CD14-positive monocyte (primary cell): Measurements from ENCODE around the gene PDE1A. TPM values are rescaled to one million over a fixed set of nuclear protein-coding genes. Genes with fewer than 3 reads are reported as not detected.

Experiments
- DNase-seq, 3 donors: peaks; one replicate each; pipeline ENCODE4 v3.0.0-alpha.2; 2011 to 2022
- H2AFZ ChIP-seq: 2 replicates; pipeline ENCODE4 v1.6.0; 2012; ENCODE audit warnings: mild to moderate bottlenecking, low read depth, low read length, inconsistent platforms; ENCODE audit not compliant: insufficient read depth, poor library complexity, severe bottlenecking
- H3K27ac ChIP-seq, 2 donors: 1 replicate in 1 of 2; 2 replicates in 1 of 2; pipeline ENCODE4 v1.5.1; 2012 to 2013; ENCODE audit warnings: low read length in 2 of 2, control low read depth in 1 of 2, inconsistent platforms in 1 of 2, low read depth in 1 of 2, mild to moderate bottlenecking in 1 of 2
- H3K27me3 ChIP-seq, 2 donors: one replicate each; pipeline versions ENCODE4 v1.6.0 to v1.6.1; 2011 to 2013; ENCODE audit warnings: low read length in 2 of 2; ENCODE audit not compliant: control insufficient read depth in 2 of 2, insufficient read depth in 2 of 2
- H3K36me3 ChIP-seq, 2 donors: replicated peaks in 1 of 2; 1 replicate in 1 of 2; 2 replicates in 1 of 2; pipeline versions ENCODE4 v1.5.1 to v1.6.1; 2012 to 2013; ENCODE audit warnings: low read length in 2 of 2, control low read depth in 1 of 2, inconsistent platforms in 1 of 2, mild to moderate bottlenecking in 1 of 2; ENCODE audit not compliant: insufficient read depth in 2 of 2, control insufficient read depth in 1 of 2
- H3K4me1 ChIP-seq, 2 donors: 1 replicate in 1 of 2; 2 replicates in 1 of 2; pipeline versions ENCODE4 v1.5.1 to v1.6.1; 2012 to 2013; ENCODE audit warnings: low read length in 2 of 2, control low read depth in 1 of 2, inconsistent platforms in 1 of 2, mild to moderate bottlenecking in 1 of 2, moderate library complexity in 1 of 2; ENCODE audit not compliant: insufficient read depth in 2 of 2, control insufficient read depth in 1 of 2
- H3K4me2 ChIP-seq: replicated peaks from 2 replicates; pipeline ENCODE3; 2012; ENCODE audit warnings: low read length, moderate library complexity, mild to moderate bottlenecking; ENCODE audit not compliant: poor library complexity, severe bottlenecking; ENCODE audit errors: extremely low read depth
- H3K4me3 ChIP-seq, 3 experiments: fragments of 200-600 bp in 1 of 3; sonication (generic) in 1 of 3; replicated peaks in 1 of 3; 1 replicate in 2 of 3; 2 replicates in 1 of 3; pipeline ENCODE4 v1.5.1; 2011 to 2013; ENCODE audit warnings: low read length in 3 of 3, mild to moderate bottlenecking in 3 of 3, control low read depth in 2 of 3, low read depth in 2 of 3, inconsistent platforms in 1 of 3, moderate library complexity in 1 of 3
- H3K79me2 ChIP-seq: 2 replicates; pipeline ENCODE4 v1.6.0; 2012; ENCODE audit warnings: mild to moderate bottlenecking, control low read depth, inconsistent platforms, low read length, moderate library complexity; ENCODE audit not compliant: insufficient read depth
- H3K9ac ChIP-seq: 2 replicates; pipeline ENCODE4 v1.6.0; 2017; ENCODE audit warnings: low read length, mild to moderate bottlenecking; ENCODE audit not compliant: insufficient read depth, poor library complexity, severe bottlenecking
- H3K9me3 ChIP-seq, 2 donors: replicated peaks in 1 of 2; 1 replicate in 1 of 2; 2 replicates in 1 of 2; pipeline versions ENCODE4 v1.5.1 to v1.6.1; 2012 to 2013; ENCODE audit warnings: low read length in 2 of 2, control low read depth in 1 of 2; ENCODE audit not compliant: control insufficient read depth in 1 of 2, insufficient read depth in 1 of 2
- H4K20me1 ChIP-seq: 2 replicates; pipeline ENCODE4 v1.6.0; 2012; ENCODE audit warnings: mild to moderate bottlenecking, low read length, control low read depth, moderate library complexity; ENCODE audit not compliant: insufficient read depth
- H3K27ac Mint-ChIP-seq, 7 donors: one replicate each; pipeline ENCODE4 v1.8.0; 2020; ENCODE audit warnings: mild to moderate bottlenecking in 7 of 7, mixed read lengths in 7 of 7, moderate library complexity in 6 of 7, inconsistent platforms in 2 of 7
- H3K27me3 Mint-ChIP-seq, 3 donors: one replicate each; pipeline ENCODE4 v1.8.0; 2021 to 2022; ENCODE audit warnings: low read depth in 3 of 3, mild to moderate bottlenecking in 3 of 3, mixed read lengths in 3 of 3, moderate library complexity in 3 of 3, inconsistent platforms in 1 of 3
- H3K36me3 Mint-ChIP-seq, 2 donors: one replicate each; pipeline ENCODE4 v1.8.0; 2020; ENCODE audit warnings: mixed read lengths in 2 of 2, inconsistent platforms in 1 of 2, mild to moderate bottlenecking in 1 of 2
- H3K4me1 Mint-ChIP-seq: one replicate; pipeline ENCODE4 v1.8.0; 2020; ENCODE audit warnings: mild to moderate bottlenecking, mixed read lengths
- H3K4me3 Mint-ChIP-seq, 2 donors: one replicate each; pipeline ENCODE4 v1.8.0; 2020; ENCODE audit warnings: mild to moderate bottlenecking in 2 of 2, mixed read lengths in 2 of 2, moderate library complexity in 1 of 2
- H3K9me3 Mint-ChIP-seq, 7 donors: one replicate each; pipeline ENCODE4 v1.8.0; 2020 to 2022; ENCODE audit warnings: mixed read lengths in 7 of 7, mild to moderate bottlenecking in 6 of 7, moderate library complexity in 6 of 7, inconsistent platforms in 2 of 7
- CTCF ChIP-seq: fragments of 200-600 bp; IDR thresholded peaks from one replicate; pipeline ENCODE4 v1.8.0; 2022; ENCODE audit warnings: antibody characterized with exemption, mild to moderate bottlenecking
- WGBS: methylation state at CpG from one replicate; pipeline ENCODE4 v1.1.5; 2013; ENCODE audit warnings: missing lambda C conversion rate; ENCODE audit not compliant: insufficient coverage; 5-methylcytosine and 5-hydroxymethylcytosine counted together
- intact Hi-C, 2 donors: fragments of 100-400 bp; cut with micrococcal nuclease; formaldehyde crosslinking; loops; one replicate each; pipeline versions ENCODE4 v1.15.0 to v1.15.1; 2023
- polyA plus RNA-seq, 3 donors: library from polyadenylated mRNA; depleted of rRNA in 1 of 3; unstranded in 2 of 3; stranded (reverse) in 1 of 3; fragments of 300-500 nt in 2 of 3; fragments of >200 nt in 1 of 3; fragmentation: Illumina TruSeq in 2 of 3; gene quantifications; 1 replicate in 2 of 3; 2 replicates in 1 of 3; pipeline ENCODE4 v1.2.3, GENCODE V29; 2012 to 2021

The PDE1A gene
- polyA plus RNA-seq, 3 donors, result not detected

GRCh38 chr2:182259629-182260150, 167.1 kb downstream of the PDE1A start:
- Mint-ChIP-seq H3K9me3 (peaks cover 0 to 6% (median 2%) of the 10 kb centered on the region in 7 donors), H3K4me3 (no peak overlapping the region)

GRCh38 chr2:182252534-182252933, 174.3 kb downstream of the PDE1A start:
- Histone ChIP-seq H3K4me1 (no peaks in the 10 kb centered on the region), H3K4me3 (no peak overlapping the region), H3K79me2 (no peaks in the 10 kb centered on the region), H3K4me2 (no peak overlapping the region), H4K20me1 (no peaks in the 10 kb centered on the region), H3K9me3 (no peaks in the 10 kb centered on the region), H3K27ac (no peak overlapping the region), H3K9ac (no peak overlapping the region), H3K36me3 (no peaks in the 10 kb centered on the region), H3K27me3 (no peaks in the 10 kb centered on the region), H2AFZ (no peak overlapping the region)
- Mint-ChIP-seq H3K27ac (no peak overlapping the region), H3K4me1 (no peaks in the 10 kb centered on the region), H3K4me3 (no peak overlapping the region), H3K36me3 (no peaks in the 10 kb centered on the region), H3K27me3 (peaks cover 0 to 1% (median 0%) of the 10 kb centered on the region in 3 donors), H3K9me3 (peaks cover 0 to 3% (median 2%) of the 10 kb centered on the region in 7 donors)
- no peak for DNase-seq
- 100% methylated on average over 1 of the region's 2 CpGs for WGBS
- no peak for TF ChIP-seq CTCF
- intact Hi-C loops, result no loop called here

More at GRCh38 chr2:182259629-182260150, 167.1 kb downstream of the PDE1A start:
- Histone ChIP-seq H3K27me3 (no peaks in the 10 kb centered on the region), H2AFZ (no peak overlapping the region), H3K4me3 (no peak overlapping the region), H3K4me2 (no peak overlapping the region), H3K9me3 (no peaks in the 10 kb centered on the region), H3K9ac (no peak overlapping the region), H3K27ac (no peak overlapping the region), H3K4me1 (no peaks in the 10 kb centered on the region), H3K36me3 (no peaks in the 10 kb centered on the region), H4K20me1 (no peaks in the 10 kb centered on the region), H3K79me2 (no peaks in the 10 kb centered on the region)
- intact Hi-C loops, result no loop called here
- DNase-seq, result no peak
- Mint-ChIP-seq H3K36me3 (no peaks in the 10 kb centered on the region), H3K27me3 (peaks cover 0 to 2% (median 0%) of the 10 kb centered on the region in 3 donors), H3K4me1 (no peaks in the 10 kb centered on the region), H3K27ac (no peak overlapping the region)
- WGBS, result no CpG with 5 or more reads among the region's 4 CpGs
- no peak for TF ChIP-seq CTCF
